AG09319 (cell line): ENCODE measurements around the gene DLGAP3.

Experiments
- DNase-seq: peaks from one replicate; pipeline ENCODE4 v3.0.0-alpha.2; 2010; ENCODE audit warnings: low read depth; ENCODE audit errors: extremely low read depth
- CTCF ChIP-seq: IDR thresholded peaks from 2 replicates; pipeline ENCODE4 v1.5.1; 2011; ENCODE audit warnings: low read depth, mild to moderate bottlenecking, inconsistent platforms, low read length, moderate library complexity

DLGAP3 gene

DNA sequence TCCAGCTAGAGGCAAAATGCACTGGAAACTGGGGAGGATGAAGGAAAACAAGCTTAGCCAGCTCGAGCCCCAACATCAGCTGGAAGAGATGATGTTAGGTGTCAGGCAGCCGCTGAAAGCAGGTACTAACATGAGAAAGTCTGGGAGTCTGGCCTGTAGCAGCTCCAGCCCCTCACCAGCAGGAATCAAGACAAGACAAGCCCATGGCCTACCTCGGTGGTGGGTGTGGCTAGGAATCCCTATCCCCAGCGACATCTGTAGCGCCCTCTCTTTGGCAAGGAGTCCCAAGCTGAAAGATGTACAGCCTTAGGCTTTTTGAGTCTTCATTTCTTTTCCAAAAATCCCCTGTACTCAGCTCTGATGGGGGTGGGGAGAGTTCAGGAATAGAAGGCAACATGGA is 2.6 kb downstream of the DLGAP3 start:
- no peak for TF ChIP-seq CTCF
- DNase-seq: no peak

DNA sequence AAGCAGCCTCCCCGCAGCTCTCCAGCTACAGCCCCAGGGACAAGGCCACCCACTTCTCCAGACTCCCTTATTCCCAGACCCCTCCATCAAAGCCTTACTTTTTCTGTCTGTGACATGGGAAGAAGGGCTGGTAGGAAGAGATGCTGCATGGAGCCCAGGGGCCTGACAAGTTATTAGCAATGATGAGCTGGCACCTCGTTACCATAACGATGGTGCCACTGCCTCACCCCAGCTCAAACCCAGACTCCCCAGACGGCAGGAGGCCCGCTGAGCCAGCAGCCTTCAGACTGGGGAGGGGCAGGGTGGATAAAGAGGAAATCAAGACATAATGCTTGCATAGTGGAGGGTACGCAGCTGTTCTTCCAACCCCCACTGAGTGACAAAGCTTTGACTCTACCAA is 3.3 kb downstream of the DLGAP3 start:
- no peak for DNase-seq
- TF ChIP-seq CTCF: no peak

DNA sequence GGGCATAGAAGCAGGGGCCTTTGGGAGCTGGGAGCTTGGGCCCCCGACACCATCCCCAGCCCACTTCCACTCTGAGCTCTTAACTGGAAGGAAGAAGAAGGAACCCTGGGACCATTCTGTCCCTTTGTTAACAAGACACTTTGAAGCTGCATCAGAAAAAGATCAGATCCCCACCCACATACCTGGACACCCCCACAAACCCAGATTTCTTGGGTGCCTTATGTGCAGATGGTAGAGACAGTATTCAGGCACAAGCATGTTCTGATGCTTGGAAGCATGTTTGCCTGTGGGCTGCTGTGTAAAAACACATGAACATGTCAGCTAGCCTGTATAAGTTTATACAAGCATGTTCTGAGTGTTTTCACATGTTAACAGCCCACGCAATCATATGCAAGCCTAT is 3.7 kb downstream of the DLGAP3 start:
- DNase-seq: no peak
- TF ChIP-seq CTCF: no peak

GRCh38 chr1:34924759-34925555 is 4.5 kb downstream of the DLGAP3 start:
- no peak for TF ChIP-seq CTCF
- peak; percentile 3 for DNase-seq

DNA sequence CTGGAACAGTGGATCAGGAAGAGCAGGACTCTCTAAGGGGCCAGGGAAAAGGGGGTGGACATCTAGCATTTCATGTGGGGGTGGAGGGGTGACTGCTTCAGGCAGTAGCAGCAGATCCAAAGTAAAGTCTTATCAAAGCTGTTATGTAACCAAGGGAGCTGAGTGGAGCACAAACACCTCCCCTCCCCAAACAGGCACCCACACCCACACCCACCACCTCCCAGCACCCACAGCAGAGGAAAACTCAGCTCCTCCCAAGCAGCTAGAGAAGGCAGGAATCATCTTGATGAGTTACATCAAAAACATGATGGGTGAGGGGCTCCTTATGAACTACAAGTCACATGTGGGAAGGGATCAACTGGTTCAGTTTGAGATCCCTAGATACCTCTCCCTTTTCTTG is 6.0 kb downstream of the DLGAP3 start:
- TF ChIP-seq CTCF: no peak
- DNase-seq: no peak

- DNase-seq: no peak
- TF ChIP-seq CTCF: no peak
These were observed 10.4 kb downstream of the DLGAP3 start for GRCh38 chr1:34918977-34919561.

GRCh38 chr1:34918386-34918976 is 11.0 kb downstream of the DLGAP3 start:
- no peak for TF ChIP-seq CTCF
- DNase-seq: no peak
